Measurements from ENCODE around the gene INPP5B. TPM values are rescaled to one million over a fixed set of nuclear protein-coding genes. Genes with fewer than 3 reads are reported as not detected.
A peak's percentile ranks its signal among the peaks of the same experiment; 100 is the strongest.

Gene INPP5B
- total and polyA plus RNA-seq, 2 donors = 26.9 to 27.8 TPM

DNA sequence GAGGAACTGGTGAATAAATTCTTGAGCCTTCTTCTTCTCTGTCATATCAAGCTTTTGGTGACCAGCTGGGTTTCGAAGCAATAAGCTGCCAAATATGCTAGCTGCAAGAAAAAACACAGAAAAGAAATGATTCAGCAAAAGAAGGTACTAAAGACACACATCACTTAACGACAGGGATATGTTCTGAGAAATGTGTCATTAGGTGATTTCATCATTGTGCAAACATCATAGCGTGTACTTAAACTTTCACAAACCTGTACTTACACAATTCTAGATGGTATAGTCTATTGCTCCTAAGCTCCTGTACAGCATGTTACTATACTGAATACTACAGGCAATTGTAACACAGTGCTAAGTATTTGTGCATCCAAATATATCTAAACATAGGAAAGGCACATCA is 84.5 kb downstream of the INPP5B start:
- DNase-seq (ENCODE audit: extremely low spot score) = no peak
- no peak overlapping the region for H3K4me3 ChIP-seq (ENCODE audit: low read depth, low read length)
- WGBS = 81% methylated on average over 3 of the region's 3 CpGs
- H3K4me1 ChIP-seq (ENCODE audit: insufficient read depth) = no peaks in the 10 kb centered on the region
- H3K27ac ChIP-seq (ENCODE audit: low read depth) = no peak overlapping the region
- H3K36me3 ChIP-seq (ENCODE audit: insufficient read depth) = no peaks in the 10 kb centered on the region

DNA sequence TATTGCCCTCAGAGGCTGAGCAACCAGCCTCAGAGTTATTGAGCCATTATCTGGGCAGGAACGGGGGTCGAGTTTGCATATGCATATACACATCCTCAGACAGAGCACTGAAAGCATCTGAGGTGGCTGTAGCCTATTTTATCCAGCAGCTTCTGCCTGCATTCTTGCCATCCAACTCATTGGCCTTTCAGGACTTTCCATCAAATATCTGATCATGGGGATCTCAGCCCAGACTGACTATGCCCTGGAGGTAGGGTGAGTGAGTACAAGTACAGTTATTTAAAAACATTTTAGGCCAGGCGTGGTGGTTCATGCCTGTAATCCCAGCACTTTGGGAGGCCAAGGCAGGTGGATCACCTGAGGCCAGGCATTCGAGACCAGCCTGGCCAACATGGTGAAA is 85.7 kb downstream of the INPP5B start:
- no peak overlapping the region for H3K27ac ChIP-seq (ENCODE audit: low read depth)
- no peaks in the 10 kb centered on the region for H3K36me3 ChIP-seq (ENCODE audit: insufficient read depth)
- H3K4me3 ChIP-seq (ENCODE audit: low read depth, low read length) = no peak overlapping the region
- no peaks in the 10 kb centered on the region for H3K4me1 ChIP-seq (ENCODE audit: insufficient read depth)
- DNase-seq (ENCODE audit: extremely low spot score) = no peak
- WGBS = 92% methylated on average over 4 of the region's 4 CpGs

DNA sequence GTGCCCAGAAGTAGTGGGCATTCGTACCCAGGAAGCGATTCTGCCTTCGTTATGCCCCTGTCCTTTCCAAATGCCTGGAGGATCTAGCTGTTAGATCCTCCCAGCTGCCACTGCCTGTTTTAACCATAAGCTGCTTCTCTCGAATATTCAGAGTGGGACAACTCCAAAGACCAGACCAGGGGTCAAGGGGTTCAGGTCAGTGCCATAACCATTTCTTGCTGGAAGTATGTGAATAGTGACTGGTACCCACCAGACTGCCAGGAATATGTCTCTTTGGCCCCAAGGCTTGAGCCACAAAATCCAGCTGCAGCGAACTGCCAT is 86.5 kb downstream of the INPP5B start:
- 27% methylated on average over 5 of the region's 5 CpGs for WGBS
- Histone ChIP-seq H3K27ac (ENCODE audit: low read depth) (no peak overlapping the region), H3K4me1 (ENCODE audit: insufficient read depth) (no peaks in the 10 kb centered on the region), H3K4me3 (ENCODE audit: low read depth, low read length) (peak overlapping the region; percentile 86), H3K36me3 (ENCODE audit: insufficient read depth) (no peaks in the 10 kb centered on the region)
- no peak for DNase-seq (ENCODE audit: extremely low spot score)

DNA sequence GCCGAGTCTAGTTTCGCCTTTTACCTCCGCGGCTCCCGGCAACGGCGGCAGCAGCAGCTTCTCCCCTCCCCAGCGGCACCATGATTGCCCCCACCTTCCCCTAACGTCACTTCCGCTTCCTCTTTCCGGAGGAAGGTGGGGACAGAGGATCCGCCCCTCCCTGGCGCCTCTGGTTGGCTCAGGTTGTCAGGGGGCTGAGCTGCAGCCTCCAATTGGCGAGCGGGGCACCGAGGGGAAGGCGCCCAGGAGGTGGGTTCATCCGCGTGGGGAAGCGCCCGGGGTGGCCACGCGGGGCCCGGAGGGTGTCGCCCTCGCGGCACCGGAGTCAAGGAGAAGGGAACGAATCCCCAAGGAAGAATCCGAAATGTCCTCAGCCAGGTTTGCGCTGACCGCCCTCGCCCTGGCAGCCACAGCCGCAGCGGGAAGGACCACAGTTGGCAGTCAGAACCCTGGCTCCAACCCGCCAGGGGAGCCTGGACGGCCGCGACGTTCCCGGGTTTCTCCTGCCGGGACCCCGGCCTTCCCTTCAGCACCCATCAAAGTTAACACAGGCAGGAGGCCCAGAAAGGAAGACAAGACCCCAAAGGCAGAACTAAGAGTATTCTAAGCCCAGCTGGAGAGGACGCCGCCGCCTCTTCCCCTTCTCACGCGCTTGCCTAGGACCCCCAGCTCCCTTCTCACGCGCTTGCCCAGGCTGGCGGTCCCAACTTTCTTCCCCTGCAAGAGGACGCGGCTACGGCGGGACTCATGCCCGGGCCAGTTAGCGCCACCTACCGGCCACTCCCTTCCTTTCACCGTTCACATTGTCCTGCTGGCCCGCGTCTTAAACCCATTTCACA is 87.1 kb downstream of the INPP5B start, which contains the start of gene MTF1:
TSS of gene MTF1 (minus strand) at position 86 of the 839 bp plus-strand sequence. CDS start 1,934 bp downstream, outside the sequence.
- Histone ChIP-seq H3K36me3 (ENCODE audit: insufficient read depth) (no peaks in the 10 kb centered on the region), H3K4me3 (ENCODE audit: low read depth, low read length) (peak within 1 kb of the TSS; percentile 86), H3K27ac (ENCODE audit: low read depth) (peak within 1 kb of the TSS; percentile 87), H3K4me1 (ENCODE audit: insufficient read depth) (no peaks in the 10 kb centered on the region)
- peak; percentile 96 for DNase-seq (ENCODE audit: extremely low spot score)
- WGBS = under 1% methylated on average over 61 of the region's 61 CpGs

DNA sequence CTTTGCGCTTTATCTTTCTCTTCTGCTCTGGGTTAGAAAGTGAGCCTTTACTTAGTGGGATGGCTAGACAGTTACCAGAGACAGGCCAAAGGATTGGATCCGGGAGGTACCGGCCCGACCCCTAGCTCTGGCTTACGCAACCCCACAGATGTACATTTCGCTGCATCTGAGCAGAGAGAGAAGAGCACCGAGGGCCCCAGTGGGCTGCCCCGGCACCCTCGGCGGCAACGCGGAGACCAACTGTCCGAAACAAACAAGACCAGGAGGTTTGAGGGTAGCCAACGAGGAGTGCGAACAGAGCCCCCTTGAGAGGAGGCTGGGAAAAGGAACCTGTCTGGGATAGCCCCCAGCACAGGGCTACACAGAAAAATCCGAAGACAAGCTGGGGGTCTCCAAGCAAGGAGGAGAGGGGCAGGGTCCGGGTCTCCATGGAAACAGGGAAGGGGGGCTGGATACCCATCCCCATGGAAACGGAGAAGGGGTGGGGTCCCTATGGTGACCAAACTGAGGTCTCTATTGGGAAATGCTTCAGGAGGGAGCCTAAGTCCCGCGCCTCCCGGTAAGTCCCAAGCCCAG is 87.8 kb downstream of the INPP5B start:
- H3K4me1 ChIP-seq (ENCODE audit: insufficient read depth) = no peaks in the 10 kb centered on the region
- H3K4me3 ChIP-seq (ENCODE audit: low read depth, low read length) = peak overlapping the region; percentile 86
- no peaks in the 10 kb centered on the region for H3K36me3 ChIP-seq (ENCODE audit: insufficient read depth)
- WGBS = under 1% methylated on average over 21 of the region's 21 CpGs
- no peak for DNase-seq (ENCODE audit: extremely low spot score)
- H3K27ac ChIP-seq (ENCODE audit: low read depth) = peak overlapping the region; percentile 55

DNA sequence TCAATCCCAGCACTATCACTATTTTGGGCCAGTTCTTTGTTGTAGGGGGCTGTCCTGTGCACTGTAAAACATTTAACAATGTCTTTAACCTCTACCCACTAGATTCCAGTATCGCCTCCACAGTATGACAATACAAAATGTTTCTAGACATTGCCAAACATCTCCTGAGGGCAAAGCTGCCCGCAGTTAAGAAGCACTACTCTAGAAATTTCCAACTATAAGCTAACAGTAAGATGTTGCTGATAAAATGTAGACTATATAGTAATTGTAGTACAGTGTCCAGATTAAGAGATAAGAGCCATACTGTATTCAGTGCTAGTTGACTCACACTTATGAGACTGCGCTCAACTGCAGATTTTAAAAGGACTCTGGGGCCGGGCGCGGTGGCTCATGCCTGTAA is 92.4 kb downstream of the INPP5B start:
- no peak for DNase-seq (ENCODE audit: extremely low spot score)
- WGBS = 95% methylated on average over 6 of the region's 6 CpGs
- no peaks in the 10 kb centered on the region for H3K4me1 ChIP-seq (ENCODE audit: insufficient read depth)
- H3K27ac ChIP-seq (ENCODE audit: low read depth) = no peak overlapping the region
- H3K4me3 ChIP-seq (ENCODE audit: low read depth, low read length) = no peak overlapping the region
- H3K36me3 ChIP-seq (ENCODE audit: insufficient read depth) = no peaks in the 10 kb centered on the region

DNA sequence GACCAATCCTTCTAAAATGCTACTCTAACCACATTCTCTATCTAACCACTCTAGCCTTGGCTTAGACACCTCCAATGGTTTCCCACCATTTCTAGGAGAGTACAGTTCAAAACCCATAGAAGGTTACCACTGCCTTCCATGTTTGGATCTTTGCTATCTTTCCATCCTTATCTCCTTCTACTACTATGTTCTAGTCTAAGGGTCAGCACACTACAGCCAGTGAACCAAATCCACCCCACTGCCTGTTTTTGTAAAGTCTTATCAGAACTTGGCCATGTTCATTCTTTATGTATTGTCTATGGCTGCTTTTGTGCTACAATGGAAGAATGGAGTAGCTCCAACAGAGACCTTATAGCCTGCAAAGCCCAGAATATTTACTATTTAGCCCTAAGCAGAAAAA is 93.7 kb downstream of the INPP5B start:
- DNase-seq (ENCODE audit: extremely low spot score) = no peak
- no peaks in the 10 kb centered on the region for H3K4me1 ChIP-seq (ENCODE audit: insufficient read depth)
- no peaks in the 10 kb centered on the region for H3K36me3 ChIP-seq (ENCODE audit: insufficient read depth)
- H3K27ac ChIP-seq (ENCODE audit: low read depth) = no peak overlapping the region
- H3K4me3 ChIP-seq (ENCODE audit: low read depth, low read length) = no peak overlapping the region

DNA sequence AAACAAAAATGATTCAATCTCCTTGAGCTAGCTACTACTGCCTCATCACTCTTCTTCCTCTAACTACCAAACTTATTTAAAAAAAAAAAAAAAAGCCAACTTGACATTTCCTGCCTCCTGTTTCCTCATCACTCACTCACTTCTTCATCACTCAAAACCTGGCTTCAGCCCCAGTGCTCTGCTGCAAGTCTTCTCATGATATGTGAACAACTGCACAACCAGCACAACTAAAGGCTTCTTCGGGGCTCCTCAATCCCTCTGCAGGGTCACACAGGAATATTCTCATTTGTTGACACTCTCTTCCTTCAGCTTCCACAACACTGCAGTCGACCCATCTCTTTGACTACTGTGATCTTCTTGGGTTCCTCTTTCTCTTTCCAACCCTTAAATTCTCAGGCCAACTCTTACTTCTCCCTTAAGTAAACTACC is 95.1 kb downstream of the INPP5B start:
- no peak overlapping the region for H3K4me3 ChIP-seq (ENCODE audit: low read depth, low read length)
- no peaks in the 10 kb centered on the region for H3K36me3 ChIP-seq (ENCODE audit: insufficient read depth)
- H3K4me1 ChIP-seq (ENCODE audit: insufficient read depth) = no peaks in the 10 kb centered on the region
- no peak overlapping the region for H3K27ac ChIP-seq (ENCODE audit: low read depth)
- no peak for DNase-seq (ENCODE audit: extremely low spot score)
- WGBS = 76% methylated on average over 2 of the region's 2 CpGs

DNA sequence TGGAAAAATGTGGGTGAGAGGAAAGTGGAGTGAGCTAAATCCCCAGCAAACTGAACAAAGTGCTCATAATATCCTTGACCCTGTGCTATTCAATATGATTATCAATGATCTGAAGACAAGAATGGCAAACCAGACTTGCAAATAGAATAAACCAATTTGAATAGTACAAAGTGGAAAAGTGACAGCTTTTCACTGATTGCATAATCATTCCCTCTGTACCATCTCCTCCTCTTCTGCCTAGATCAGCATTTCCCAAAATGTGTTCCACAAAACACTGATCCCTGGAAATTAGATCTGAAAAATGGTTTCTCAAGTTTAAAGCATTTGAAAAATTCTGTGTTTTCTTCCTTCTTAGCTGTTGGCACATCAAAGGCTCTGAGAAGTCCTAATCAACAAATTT is 95.6 kb downstream of the INPP5B start:
- no peak overlapping the region for H3K27ac ChIP-seq (ENCODE audit: low read depth)

DNA sequence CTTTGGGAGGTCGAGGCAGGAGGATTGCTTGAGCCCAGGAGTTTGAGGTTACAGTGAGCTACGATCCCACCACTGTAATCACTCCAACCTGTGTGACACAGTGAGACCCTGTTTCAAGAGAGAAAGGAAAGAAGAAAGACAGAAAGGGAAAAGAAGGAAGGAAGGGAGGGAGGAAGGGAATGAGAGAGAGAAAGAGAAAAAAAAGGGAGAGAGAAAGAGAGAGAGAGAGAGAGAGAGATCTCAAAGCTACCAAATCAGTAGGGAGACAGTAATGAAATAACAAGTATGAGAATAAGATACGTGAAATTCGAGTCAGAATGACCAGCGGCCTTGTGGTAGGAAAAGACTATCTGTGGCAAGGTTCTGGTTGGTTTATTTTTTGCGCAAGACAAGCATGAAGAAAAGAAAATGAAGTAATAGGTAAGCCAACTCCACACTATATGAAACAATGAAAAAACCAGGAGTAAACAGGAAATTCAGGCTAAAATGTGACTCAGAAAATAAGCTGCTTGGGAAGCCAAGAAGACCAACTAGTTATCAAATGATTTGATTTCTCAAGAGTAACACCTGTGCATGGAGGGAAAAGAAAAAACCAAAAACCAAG is 96.4 kb downstream of the INPP5B start:
- H3K4me1 ChIP-seq (ENCODE audit: insufficient read depth) = peaks cover 2% of the 10 kb centered on the region
- no peak for DNase-seq (ENCODE audit: extremely low spot score)
- no peaks in the 10 kb centered on the region for H3K36me3 ChIP-seq (ENCODE audit: insufficient read depth)
- H3K4me3 ChIP-seq (ENCODE audit: low read depth, low read length) = no peak overlapping the region
- H3K27ac ChIP-seq (ENCODE audit: low read depth) = peak overlapping the region; percentile 66
- 78% methylated on average over 6 of the region's 6 CpGs for WGBS

More for the DNA sequence above, 95.6 kb downstream of the INPP5B start:
- H3K4me1 ChIP-seq (ENCODE audit: insufficient read depth) = peaks cover 2% of the 10 kb centered on the region
- no peak for DNase-seq (ENCODE audit: extremely low spot score)
- H3K36me3 ChIP-seq (ENCODE audit: insufficient read depth) = no peaks in the 10 kb centered on the region
- no peak overlapping the region for H3K4me3 ChIP-seq (ENCODE audit: low read depth, low read length)

DNA sequence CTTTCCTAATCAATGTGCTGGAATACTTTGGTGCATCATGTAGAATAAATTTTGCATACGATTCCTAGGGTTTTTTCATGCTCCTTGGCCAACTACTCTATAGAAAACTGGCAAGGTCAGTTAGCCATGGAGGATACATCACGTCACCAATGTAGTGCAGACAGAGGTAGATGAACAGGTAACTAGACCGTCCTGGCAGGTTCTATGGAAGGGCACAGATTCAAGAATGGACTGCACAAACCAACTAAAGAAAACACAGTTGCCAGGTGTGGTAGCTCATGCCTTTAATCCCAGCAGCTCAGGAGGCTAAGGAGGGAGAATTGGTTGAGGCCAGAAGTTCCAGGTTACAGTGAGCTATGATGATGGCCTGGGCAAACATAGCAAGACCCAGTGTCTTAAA is 97.4 kb downstream of the INPP5B start:
- 95% methylated on average over 3 of the region's 3 CpGs for WGBS
- H3K4me1 ChIP-seq (ENCODE audit: insufficient read depth) = peaks cover 2% of the 10 kb centered on the region
- no peak overlapping the region for H3K4me3 ChIP-seq (ENCODE audit: low read depth, low read length)
- no peak for DNase-seq (ENCODE audit: extremely low spot score)
- H3K27ac ChIP-seq (ENCODE audit: low read depth) = no peak overlapping the region
- no peaks in the 10 kb centered on the region for H3K36me3 ChIP-seq (ENCODE audit: insufficient read depth)

DNA sequence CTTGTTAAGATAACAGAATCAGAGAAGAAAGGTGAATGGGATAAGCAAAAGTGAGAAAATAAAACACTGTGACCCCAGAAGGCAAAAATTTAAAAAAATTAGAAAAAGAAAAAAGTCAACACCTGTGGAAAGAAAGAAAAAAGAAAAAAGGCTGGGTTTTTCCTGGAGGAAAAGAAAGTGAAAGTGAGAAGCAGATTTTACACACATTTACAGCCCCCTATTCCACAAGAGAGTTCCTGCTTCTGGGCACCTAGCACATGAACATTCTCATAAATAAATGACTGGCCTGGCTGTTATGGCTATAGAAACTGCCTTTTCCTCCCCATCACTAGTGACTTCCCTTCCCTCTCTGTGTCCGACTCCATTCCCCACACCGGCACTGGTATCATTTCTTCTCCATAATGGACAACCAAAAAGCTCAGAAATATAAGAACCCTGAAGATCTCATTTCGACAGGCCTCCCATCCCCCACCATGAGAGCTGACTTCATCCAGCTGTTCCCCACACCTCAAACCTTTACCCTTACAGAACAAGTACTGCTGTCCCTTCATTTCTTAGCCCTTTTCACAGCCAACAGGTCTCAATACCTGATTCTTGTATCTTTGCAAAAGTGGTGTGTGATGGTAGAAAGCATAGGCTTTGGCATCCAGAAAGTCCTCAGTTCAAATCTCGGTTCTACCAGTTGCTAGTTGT is 100.1 kb downstream of the INPP5B start:
- H3K27ac ChIP-seq (ENCODE audit: low read depth) = no peak overlapping the region
- WGBS = 77% methylated on average over 4 of the region's 4 CpGs
- H3K4me1 ChIP-seq (ENCODE audit: insufficient read depth) = peaks cover 2% of the 10 kb centered on the region
- H3K4me3 ChIP-seq (ENCODE audit: low read depth, low read length) = no peak overlapping the region
- no peak for DNase-seq (ENCODE audit: extremely low spot score)
- no peaks in the 10 kb centered on the region for H3K36me3 ChIP-seq (ENCODE audit: insufficient read depth)

DNA sequence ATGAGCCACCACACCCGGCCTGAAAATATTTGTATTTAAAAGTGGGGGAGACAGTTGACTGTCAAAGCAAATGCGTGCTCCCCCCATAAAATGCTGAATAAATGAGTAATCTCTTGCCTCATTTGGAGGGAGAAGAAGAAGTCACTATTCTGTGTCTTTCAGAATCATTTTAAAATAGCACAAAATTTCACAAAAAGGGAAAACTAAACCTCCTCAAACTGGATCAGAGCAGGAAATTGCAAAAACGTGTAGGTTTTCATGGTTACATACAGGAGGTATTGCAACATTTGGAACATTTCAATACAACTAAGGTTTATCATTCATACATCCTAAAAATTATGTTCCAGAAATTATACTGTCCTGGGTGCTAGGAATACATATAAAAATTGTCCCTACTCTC is 101.1 kb downstream of the INPP5B start:
- Histone ChIP-seq H3K4me3 (ENCODE audit: low read depth, low read length) (no peak overlapping the region), H3K4me1 (ENCODE audit: insufficient read depth) (peaks cover 2% of the 10 kb centered on the region), H3K36me3 (ENCODE audit: insufficient read depth) (no peaks in the 10 kb centered on the region), H3K27ac (ENCODE audit: low read depth) (no peak overlapping the region)
- no peak for DNase-seq (ENCODE audit: extremely low spot score)
- WGBS = 77% methylated on average over 3 of the region's 3 CpGs
